Stimulated activated CD8-positive, alpha-beta memory T cell treated with anti-CD3 and anti-CD28 coated beads, Interleukin-15, amount 100 ng/mL, for 1 hour (primary cell): ENCODE measurements around the gene SLC6A13.
"Not testable (repeated sequence)": the region's sequence is repeated elsewhere in the genome, so short reads cannot be mapped to it uniquely, and the experiment has no call there.

Source experiments
- DNase-seq: peaks from one replicate; pipeline ENCODE4 v3.0.0-alpha.2; 2020; ENCODE audit warnings: low read depth

SLC6A13 gene

DNA sequence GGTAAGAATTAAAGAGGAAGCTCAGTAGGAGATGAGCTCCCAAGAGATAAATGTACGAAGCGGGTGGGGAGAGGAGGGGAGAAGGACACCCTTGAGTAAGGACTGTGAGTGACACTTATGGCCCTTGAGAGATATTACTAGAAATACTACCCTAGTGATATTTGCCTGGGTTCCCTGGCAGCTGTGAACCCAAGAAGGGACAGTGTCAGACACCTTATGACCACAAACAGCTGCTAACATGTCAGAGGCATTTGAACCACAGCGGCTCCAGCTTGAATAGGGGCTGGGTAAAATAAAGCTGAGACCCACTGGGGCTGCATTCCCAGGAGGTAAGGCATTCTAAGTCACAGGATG lies 29.0 kb downstream of the SLC6A13 start:
- no peak for DNase-seq

GRCh38 chr12:232731-233614 lies 29.7 kb downstream of the SLC6A13 start:
- DNase-seq: no peak

GRCh38 chr12:230925-231671 lies 31.5 kb downstream of the SLC6A13 start:
- no peak for DNase-seq

- no peak for DNase-seq
Observed at GRCh38 chr12:229441-230191, 33.0 kb downstream of the SLC6A13 start.

GRCh38 chr12:228846-229200 lies 33.8 kb downstream of the SLC6A13 start:
- no peak for DNase-seq

DNA sequence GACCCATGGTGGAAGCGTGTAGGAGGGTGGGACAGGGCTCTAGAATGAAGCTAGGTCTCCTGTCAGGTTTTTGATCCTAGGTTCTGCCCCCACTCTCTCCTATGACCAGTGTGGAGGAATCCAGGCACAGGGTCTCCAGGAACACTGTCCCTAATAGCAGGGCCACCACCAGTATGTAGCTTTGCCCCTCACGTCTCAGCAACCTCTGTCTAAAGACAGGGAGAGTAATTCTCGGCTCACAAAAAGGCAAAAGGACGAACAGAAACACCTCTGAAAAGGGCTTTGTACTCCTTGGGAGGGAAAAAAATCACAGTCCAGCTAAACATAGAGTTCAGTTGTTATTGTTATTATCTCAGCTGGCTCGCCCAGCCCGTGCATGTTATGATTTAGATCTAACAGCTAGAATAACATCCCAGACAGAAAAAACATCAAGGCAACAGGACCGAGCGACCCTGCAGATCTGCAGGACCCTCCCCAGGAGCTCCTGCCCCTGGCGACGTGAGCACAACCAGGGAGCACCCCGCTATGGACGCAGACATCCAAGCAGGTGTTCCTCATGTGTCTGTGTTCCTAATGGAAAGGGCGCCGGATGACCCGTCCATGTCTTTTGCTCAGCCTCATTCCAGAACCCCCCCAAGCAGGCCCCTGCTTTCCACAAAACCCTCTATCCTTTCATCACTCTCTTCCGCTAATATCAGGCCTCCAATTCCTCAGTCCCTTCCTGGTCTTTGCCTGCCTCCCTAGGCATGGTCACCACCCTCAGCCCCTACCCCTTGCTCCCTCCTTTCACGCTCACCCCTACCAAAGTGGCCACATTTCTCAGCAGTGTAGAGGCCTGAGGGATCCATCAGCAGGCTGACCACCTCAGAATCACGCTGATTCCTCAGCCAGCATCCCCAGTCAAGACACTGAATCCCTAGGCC lies 34.5 kb downstream of the SLC6A13 start:
- no peak for DNase-seq

GRCh38 chr12:227286-227915 lies 35.2 kb downstream of the SLC6A13 start:
- no peak for DNase-seq

DNA sequence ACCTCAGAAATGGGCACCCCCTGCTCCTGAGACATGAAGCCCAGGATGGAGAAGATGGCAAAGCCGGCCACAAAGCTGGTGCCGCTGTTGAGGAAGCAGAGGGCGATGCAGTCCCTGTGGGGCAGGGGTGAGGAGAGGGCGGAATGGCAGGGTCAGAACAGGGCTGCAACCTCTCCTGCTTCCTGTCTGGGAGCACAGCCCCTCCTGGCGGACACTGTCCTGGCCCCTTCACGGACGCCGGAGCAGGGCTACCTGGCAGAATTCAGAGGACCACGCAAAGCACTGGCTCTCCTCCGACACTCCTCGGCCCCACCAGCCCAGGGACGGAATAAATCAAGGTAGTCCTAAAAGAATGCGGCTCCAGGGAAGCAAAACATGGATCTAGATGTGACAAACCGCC lies 36.2 kb downstream of the SLC6A13 start:
- no peak for DNase-seq

DNA sequence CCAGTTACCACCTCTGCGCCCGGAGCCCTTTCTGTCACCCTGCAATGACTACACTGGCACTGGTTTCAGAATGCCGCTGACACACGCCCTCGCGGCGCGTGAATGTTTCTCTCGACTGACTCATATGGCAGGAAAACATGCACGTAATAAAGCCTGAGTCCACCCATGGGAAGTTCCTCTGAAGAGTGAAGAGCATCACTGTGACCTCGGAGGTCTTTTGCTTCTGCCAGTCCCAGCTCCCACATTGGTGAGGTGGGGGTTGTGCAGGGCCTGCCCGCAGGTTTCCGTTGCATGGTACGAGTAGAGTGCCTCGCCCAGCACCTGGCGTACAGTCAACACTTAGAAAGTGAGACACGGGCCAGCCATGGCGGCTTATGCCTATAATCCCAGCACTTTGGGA lies 37.6 kb downstream of the SLC6A13 start:
- no peak for DNase-seq

DNA sequence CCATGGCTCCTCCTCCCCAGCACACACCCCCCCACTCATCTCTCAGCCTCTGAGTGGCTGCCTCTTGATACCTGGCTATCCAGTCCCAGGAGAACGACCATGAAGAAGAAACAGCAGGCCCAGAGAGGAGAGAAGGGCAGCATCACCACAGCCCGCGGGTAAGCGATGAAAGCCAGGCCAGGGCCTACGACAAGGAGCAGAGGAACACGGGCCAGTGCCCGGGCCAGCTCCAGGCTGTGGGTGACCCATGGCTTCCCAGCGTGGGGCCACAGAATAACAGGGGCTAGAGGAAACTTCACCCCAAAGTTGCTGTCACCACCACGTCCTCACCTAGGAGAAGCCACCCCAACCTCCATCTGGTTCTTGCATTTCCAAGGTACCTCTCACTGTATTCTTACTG lies 38.3 kb downstream of the SLC6A13 start:
- DNase-seq: no peak

GRCh38 chr12:223841-224240 lies 38.8 kb downstream of the SLC6A13 start:
- no peak for DNase-seq

DNA sequence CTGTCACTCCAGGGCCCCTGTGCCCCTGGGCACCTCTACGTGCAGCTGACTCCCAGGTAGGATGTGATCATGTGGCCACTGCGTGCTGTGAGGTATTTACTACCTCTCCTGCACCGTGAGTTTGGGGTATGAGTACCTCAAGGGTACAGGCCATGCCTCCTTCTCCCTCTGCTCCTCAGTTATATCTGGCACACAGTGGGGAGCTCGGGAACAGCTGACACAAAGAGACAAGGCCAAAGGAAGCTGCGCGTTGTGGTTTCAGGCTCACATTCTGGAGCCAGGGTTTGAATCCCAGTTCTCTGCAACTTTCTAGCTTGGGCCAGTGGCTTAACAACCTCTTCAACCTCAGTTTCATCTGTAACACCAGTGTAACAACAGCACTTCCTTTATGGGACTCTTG lies 40.9 kb downstream of the SLC6A13 start:
- no peak for DNase-seq

GRCh38 chr12:220946-221550 lies 41.6 kb downstream of the SLC6A13 start:
- no peak for DNase-seq

- no peak for DNase-seq
Observed at GRCh38 chr12:220491-220890, 42.1 kb downstream of the SLC6A13 start.

- no peak for DNase-seq
Observed at GRCh38 chr12:219891-220352, 42.7 kb downstream of the SLC6A13 start.

DNA sequence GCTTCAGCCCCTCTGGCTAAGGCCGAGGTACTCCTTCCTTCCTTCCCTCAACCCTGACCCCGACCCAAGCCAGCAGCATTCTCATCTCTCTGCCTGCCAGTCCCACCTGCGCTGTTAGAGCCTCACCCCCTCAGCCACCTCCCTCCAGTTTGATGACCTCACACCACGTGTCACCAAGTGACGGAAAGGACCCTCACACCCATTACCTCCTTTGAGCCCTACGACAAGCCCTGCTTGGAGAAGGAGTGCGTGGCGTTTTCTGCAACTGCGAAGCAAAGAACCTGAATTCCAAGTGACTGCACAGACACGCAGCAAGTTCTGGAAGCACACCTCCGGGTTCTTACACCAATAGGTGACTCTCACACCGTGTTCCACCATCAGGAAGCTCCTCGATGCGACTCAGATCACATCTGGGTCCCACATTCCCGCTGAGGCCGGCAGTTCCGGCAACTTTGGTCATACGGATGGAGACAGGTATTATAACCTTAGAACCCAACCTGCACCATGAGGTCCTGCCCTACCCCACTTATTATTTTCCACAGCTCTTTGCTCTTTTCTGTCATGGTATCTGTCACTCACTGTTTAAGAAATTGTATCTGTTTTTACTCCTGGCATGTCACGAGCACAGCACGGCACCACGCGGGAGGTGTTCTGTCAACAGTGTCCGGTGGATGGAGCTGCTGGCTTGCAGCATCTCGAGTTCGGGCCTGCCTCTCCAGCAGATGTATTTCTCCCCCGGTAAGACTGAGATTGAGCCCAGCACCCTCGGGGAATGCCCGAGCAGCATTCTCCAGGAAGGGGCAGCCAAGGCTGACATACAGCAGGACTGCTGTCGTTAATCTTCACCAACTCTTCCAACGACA lies 43.7 kb downstream of the SLC6A13 start:
- no peak for DNase-seq

DNA sequence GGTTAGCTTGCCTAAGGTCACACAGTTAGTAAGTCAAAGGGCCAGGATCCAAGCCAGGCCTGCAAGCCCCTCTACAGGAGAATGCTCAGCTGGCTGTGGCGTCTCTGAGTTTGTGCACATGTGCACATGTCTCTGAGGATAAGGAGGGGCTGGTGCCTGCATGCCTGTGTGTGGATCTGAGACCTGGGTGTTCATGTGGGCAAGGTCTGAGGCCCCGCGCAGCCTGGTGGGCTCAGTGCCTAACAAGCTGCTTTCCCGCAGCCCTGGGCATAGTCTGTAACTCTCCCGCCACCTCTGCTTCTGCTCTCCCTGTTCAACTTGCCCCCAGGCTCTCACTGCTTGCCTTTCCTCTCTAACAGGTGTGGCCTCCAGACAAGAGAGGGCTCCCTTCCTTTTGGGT lies 44.4 kb downstream of the SLC6A13 start:
- DNase-seq: no peak

GRCh38 chr12:217029-217428 lies 45.6 kb downstream of the SLC6A13 start:
- DNase-seq: not testable (repeated sequence)

DNA sequence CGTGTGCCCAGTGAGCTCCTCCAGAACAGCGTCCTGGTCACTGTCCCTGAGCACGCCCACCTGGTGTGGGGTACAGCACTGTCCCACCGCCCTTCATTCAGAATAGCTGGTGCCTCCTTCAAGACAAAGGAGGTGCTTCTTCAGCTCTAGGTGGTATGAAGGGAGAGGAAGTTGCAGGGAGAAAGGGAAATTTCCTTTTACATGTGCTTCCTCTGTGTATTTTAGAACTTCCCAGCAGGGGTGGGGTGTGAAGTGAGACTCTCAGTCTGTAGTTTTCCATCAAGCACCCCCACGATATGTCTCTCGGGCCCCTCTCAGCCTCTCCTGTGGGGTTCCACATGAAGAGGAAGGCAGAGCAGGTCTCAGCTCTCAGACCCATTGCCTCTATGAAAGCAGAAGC lies 47.5 kb downstream of the SLC6A13 start:
- no peak for DNase-seq
